Embryonic facial prominence (tissue), 1 donor: ENCODE results near the gene CAMSAP1.
"Not testable (repeated sequence)": the region's sequence is repeated elsewhere in the genome, so short reads cannot be mapped to it uniquely, and the experiment has no call there.

ENCODE experiments used
- DNase-seq: peaks from one replicate; pipeline ENCODE4 v3.0.0-alpha.2; 2016; ENCODE audit errors: extremely low spot score

CAMSAP1 gene

GRCh38 chr9:135921749-135922310 is 14.5 kb upstream of the CAMSAP1 start:
- no peak for DNase-seq

GRCh38 chr9:135920973-135921585 is 13.7 kb upstream of the CAMSAP1 start:
- no peak for DNase-seq

- no peak for DNase-seq
These were observed 13.0 kb upstream of the CAMSAP1 start for GRCh38 chr9:135920256-135920930.

GRCh38 chr9:135919318-135919890 is 12.1 kb upstream of the CAMSAP1 start:
- no peak for DNase-seq

GRCh38 chr9:135916227-135916626 is 8.9 kb upstream of the CAMSAP1 start:
- not testable (repeated sequence) for DNase-seq

- DNase-seq = no peak
These were observed 7.6 kb upstream of the CAMSAP1 start for GRCh38 chr9:135914921-135915320.

GRCh38 chr9:135911233-135911632 is 3.9 kb upstream of the CAMSAP1 start:
- DNase-seq = not testable (repeated sequence)

- DNase-seq = no peak
These were observed 3.4 kb upstream of the CAMSAP1 start for GRCh38 chr9:135910757-135911156.

- DNase-seq = no peak
These were observed 2.9 kb upstream of the CAMSAP1 start for GRCh38 chr9:135910216-135910615.

GRCh38 chr9:135909371-135909770 is 2.0 kb upstream of the CAMSAP1 start:
- DNase-seq = no peak

GRCh38 chr9:135908754-135909204 is 1.4 kb upstream of the CAMSAP1 start:
- no peak for DNase-seq

GRCh38 chr9:135908093-135908753 is 877 bp upstream of the CAMSAP1 start:
- no peak for DNase-seq

GRCh38 chr9:135907006-135907430 is 328 bp downstream of the CAMSAP1 start:
- DNase-seq = no peak

- no peak for DNase-seq
These were observed 898 bp downstream of the CAMSAP1 start for GRCh38 chr9:135906291-135907005.

- no peak for DNase-seq
These were observed 1.7 kb downstream of the CAMSAP1 start for GRCh38 chr9:135905380-135906258.

GRCh38 chr9:135903786-135904520 is 3.4 kb downstream of the CAMSAP1 start:
- no peak for DNase-seq

- no peak for DNase-seq
These were observed 4.0 kb downstream of the CAMSAP1 start for GRCh38 chr9:135903358-135903656.

GRCh38 chr9:135902655-135903357 is 4.5 kb downstream of the CAMSAP1 start:
- no peak for DNase-seq

- DNase-seq = no peak
These were observed 5.5 kb downstream of the CAMSAP1 start for GRCh38 chr9:135901826-135902225.
